Heart left ventricle (tissue), 16 donors: Measurements from ENCODE around the gene C1orf232. TPM values are rescaled to one million over a fixed set of nuclear protein-coding genes. Genes with fewer than 3 reads are reported as not detected.

Experiments used
- ATAC-seq, 4 donors: fragments of 200-7000 bp; cut with Tn5 transposase; one replicate each; pipeline ENCODE4 v1.9.1; 2020 to 2022; ENCODE audit warnings: moderate library complexity in 4 of 4, mild to moderate bottlenecking in 3 of 4, moderate number of reproducible peaks in 1 of 4
- DNase-seq, 5 donors: peaks; one replicate each; pipeline ENCODE4 v3.0.0-alpha.2; 2020
- H3K27ac ChIP-seq, 12 donors: fragments of 200-600 bp; sonication (generic) in 4 of 12; one replicate each; pipeline versions ENCODE4 v1.5.0 to v1.8.0; 2016 to 2022; ENCODE audit warnings: mild to moderate bottlenecking in 2 of 12
- H3K27me3 ChIP-seq, 9 donors: fragments of 200-600 bp; sonication (generic) in 2 of 9; one replicate each; pipeline versions ENCODE4 v1.5.1 to v1.8.0; 2016 to 2022; ENCODE audit warnings: mild to moderate bottlenecking in 3 of 9
- H3K36me3 ChIP-seq, 9 donors: fragments of 200-600 bp; sonication (generic) in 2 of 9; one replicate each; pipeline versions ENCODE4 v1.5.0 to v1.8.0; 2018 to 2022; ENCODE audit warnings: mild to moderate bottlenecking in 2 of 9
- H3K4me1 ChIP-seq, 12 donors: fragments of 200-600 bp; sonication (generic) in 4 of 12; one replicate each; pipeline versions ENCODE4 v1.5.0 to v1.8.0; 2016 to 2022; ENCODE audit warnings: mild to moderate bottlenecking in 3 of 12
- H3K4me3 ChIP-seq, 12 donors: fragments of 200-600 bp; sonication (generic) in 4 of 12; one replicate each; pipeline versions ENCODE4 v1.5.0 to v1.8.0; 2017 to 2022; ENCODE audit warnings: mild to moderate bottlenecking in 9 of 12, moderate library complexity in 4 of 12
- H3K9me3 ChIP-seq, 12 donors: fragments of 200-600 bp; sonication (generic) in 4 of 12; one replicate each; pipeline versions ENCODE4 v1.5.0 to v1.8.0; 2016 to 2022; ENCODE audit warnings: mild to moderate bottlenecking in 1 of 12
- POLR2A ChIP-seq, 2 donors: fragments of 450-650 bp; IDR thresholded peaks; one replicate each; pipeline ENCODE4 v1.6.1; 2017; ENCODE audit warnings: antibody characterized with exemption in 2 of 2, mild to moderate bottlenecking in 2 of 2, moderate library complexity in 2 of 2
- WGBS, 4 donors: extraction: QIAGEN DNeasy Blood & Tissue Kit in 2 of 4; methylation state at CpG; one replicate each; pipeline versions ENCODE4 v1.1.5 to v1.1.7; 2013 to 2018; 5-methylcytosine and 5-hydroxymethylcytosine counted together
- intact Hi-C, 10 donors: fragments of 100-400 bp; cut with DNase I; formaldehyde crosslinking; loops; one replicate each; pipeline versions ENCODE4 v1.11.1 to v1.14.2; 2022
- polyA plus RNA-seq, 2 donors: library from polyadenylated mRNA; stranded (reverse); fragments of 200-250 nt; gene quantifications; one replicate each; pipeline ENCODE4 v1.2.3, GENCODE V29; 2013
- total RNA-seq, 9 donors: library from RNA; depleted of rRNA in 2 of 9; stranded (reverse); fragments of >200 nt in 2 of 9; fragmentation: NEBNext Ultra II Directional in 3 of 9; extraction: Animal tissue kit (Norgen Biotek cat#: 25700) in 3 of 9; gene quantifications; one replicate each; pipeline versions ENCODE4 v1.1.0 to v1.2.4, GENCODE V29; 2016 to 2023
- TF ChIP-seq, protein P1 (sequence below), 12 donors: fragments of 200-600 bp; sonication (generic) in 4 of 12; IDR thresholded peaks; one replicate each; pipeline versions ENCODE4 v1.5.0 to v1.8.0; 2018 to 2022; ENCODE audit warnings: antibody characterized with exemption in 12 of 12, mild to moderate bottlenecking in 5 of 12
- donor health status: ischemic (EF 13 %, LVEDD 7.1; RV severe dilation, severe dysfunction).
- donor health status: healthy with polysubstance abuse.
- donor health status: DM: no; HTN: yes; CAD: no.
- donor health status: DM: no; HTN: no; CAD: no.
- donor health status: ischemic (EF 25% LVEDD 6.9; RV normal size, moderate dysfunction).
- donor health status: ischemic (EF 25% LVEDD 5.7; RV mildly dilated, moderate dysfunction).
- donor health status: healthy.
- donor health status: DM: yes; HTN: yes; CAD: no.
- donor health status: ischemic (EF 35%, LVEDD 5.7; RV mildly dilated, moderate dysfunction).
- donor health status: nonischemic (EF 11% LVEDD 7.7; RV severe dilation, severe dysfunction).
- donor health status: DM: yes; HTN: yes; CAD: no.
- donor health status: PGD.
- donor health status: ischemic (EF 29% LVEDD 5.4; RV normal size, mild dysfunction).
- donor health status: nonischemic (EF 23%, LVEDD 6.1; RV moderate dilation, normal function).

C1orf232 gene
- total and polyA plus RNA-seq, 11 donors = not detected

DNA sequence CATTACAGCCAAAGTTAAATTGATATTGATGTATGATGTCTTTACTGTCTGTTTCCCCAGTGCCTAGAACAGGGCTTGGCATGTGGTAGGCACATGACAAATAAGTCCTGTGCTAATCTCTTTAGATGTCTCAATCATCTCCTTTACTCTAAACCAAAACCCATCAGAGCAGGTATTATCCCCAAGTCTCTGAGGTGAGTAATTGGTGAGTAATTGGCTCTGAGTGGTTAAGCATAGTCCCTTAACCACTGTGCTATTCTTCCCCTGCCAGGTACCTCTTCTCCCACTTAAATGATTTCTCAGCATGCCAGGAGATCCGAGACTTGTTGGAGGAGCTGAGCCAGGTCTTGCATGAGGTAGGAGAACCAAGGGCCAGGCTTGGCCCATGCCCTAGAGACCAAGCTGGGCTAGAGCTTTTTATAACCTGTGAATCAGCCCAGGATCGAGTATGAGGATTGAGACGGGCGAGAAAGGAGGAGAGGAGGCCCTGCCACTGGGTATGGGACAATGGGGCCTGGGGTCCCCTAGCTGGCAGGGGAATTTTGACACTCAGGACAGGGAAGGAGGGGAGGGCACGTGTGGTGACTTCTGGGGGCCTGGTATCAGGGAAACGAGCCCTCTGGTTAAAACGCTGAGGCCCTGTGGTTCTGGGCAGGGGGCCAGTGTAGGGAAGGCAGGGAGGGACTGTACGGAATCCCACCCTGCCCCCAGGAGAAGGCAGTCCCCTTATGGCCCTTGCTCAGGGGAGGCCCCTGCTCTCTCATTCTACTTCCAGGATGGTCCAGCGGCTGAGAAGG, 13.0 kb upstream of the C1orf232 start:
- DNase-seq = no peak
- Histone ChIP-seq H3K9me3 (no peaks in the 10 kb centered on the region), H3K27ac (no peak overlapping the region), H3K4me1 (peaks cover 0 to 3% (median 0%) of the 10 kb centered on the region in 12 donors), H3K36me3 (no peaks in the 10 kb centered on the region), H3K27me3 (no peaks in the 10 kb centered on the region), H3K4me3 (no peak overlapping the region)
- TF ChIP-seq, protein P1, sequence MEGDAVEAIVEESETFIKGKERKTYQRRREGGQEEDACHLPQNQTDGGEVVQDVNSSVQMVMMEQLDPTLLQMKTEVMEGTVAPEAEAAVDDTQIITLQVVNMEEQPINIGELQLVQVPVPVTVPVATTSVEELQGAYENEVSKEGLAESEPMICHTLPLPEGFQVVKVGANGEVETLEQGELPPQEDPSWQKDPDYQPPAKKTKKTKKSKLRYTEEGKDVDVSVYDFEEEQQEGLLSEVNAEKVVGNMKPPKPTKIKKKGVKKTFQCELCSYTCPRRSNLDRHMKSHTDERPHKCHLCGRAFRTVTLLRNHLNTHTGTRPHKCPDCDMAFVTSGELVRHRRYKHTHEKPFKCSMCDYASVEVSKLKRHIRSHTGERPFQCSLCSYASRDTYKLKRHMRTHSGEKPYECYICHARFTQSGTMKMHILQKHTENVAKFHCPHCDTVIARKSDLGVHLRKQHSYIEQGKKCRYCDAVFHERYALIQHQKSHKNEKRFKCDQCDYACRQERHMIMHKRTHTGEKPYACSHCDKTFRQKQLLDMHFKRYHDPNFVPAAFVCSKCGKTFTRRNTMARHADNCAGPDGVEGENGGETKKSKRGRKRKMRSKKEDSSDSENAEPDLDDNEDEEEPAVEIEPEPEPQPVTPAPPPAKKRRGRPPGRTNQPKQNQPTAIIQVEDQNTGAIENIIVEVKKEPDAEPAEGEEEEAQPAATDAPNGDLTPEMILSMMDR (IDR thresholded peaks at IDR 0.05) = no peak
- TF ChIP-seq POLR2A (IDR thresholded peaks at IDR 0.05) = no peak
- 51 to 63% (median 61%) methylated on average over 9 of the region's 9 CpGs for WGBS, 4 donors
- intact Hi-C loops = loop anchor here in 1 of 10 donors (10.0 kb wide), 1 partner anchor 143 kb away; no protein-coding TSS in a partner anchor
- peak in 3 of 4 donors; percentile 56 to 74 (median 64) for ATAC-seq

DNA sequence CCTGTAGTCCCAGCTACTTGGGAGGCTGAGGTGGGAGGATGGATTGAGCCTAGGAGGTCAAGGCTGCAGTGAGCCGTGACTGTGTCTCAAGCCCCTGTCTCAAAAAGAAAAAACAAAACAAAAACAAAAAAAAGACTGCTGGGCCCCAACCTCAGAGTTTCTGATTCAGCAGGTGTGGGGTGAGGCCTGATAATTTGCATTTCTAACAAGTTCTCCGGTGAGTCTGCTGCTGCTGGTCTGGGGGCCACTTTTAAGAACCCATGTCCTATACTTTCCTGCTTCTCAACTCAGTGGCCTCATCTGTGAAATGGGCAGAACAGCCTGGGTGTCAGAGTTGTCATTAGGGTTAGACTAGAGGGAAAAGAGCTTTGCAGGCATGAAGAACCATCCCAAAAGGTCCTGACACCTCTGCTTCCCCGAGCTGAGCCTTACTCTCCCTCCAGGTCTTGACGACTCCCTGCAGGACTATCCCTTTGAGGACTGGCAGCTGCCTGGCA, 11.3 kb upstream of the C1orf232 start:
- intact Hi-C loops = loop anchor here in 1 of 10 donors (10.0 kb wide), 1 partner anchor 145 kb away; no protein-coding TSS in a partner anchor

DNA sequence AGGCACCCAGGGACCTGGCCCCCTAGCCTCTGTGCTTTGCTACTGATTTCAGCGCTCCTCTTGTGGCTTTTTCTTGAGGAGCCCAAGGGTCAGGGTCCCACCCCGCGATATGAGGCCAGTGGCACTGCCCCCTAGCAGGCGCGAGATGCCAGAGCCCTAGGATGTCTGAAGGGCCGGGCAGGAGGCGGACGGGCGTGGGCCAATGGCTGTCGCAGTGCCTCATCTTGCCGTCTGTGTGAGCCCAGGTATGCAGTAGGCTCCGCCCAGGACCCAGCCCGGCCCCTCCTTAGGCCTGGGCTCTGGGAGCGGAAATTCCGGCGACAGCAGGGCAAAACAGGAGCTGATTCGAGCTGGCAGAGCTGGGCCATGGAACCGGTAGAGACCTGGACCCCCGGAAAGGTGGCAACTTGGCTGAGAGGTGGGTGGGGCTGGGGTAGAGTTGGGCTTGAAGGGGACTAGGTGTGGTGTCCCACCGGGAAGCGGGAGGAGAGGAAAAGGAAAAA, 8.5 kb upstream of the C1orf232 start, which contains the start of gene CNKSR1:
TSS of gene CNKSR1 (plus strand) at position 310 of the 503 bp plus-strand sequence. CDS start at position 367, 57 bp downstream.
- intact Hi-C loops = loop anchor here in 1 of 10 donors (5.0 kb wide), 1 partner anchor 145 kb away; no protein-coding TSS in a partner anchor
- Histone ChIP-seq H3K27me3 (no peaks in the 10 kb centered on the region), H3K9me3 (no peaks in the 10 kb centered on the region), H3K4me3 (no peak within 1 kb of the TSS), H3K36me3 (no peaks in the 10 kb centered on the region), H3K4me1 (peaks cover 0 to 3% (median 0%) of the 10 kb centered on the region in 12 donors), H3K27ac (no peak within 1 kb of the TSS)
- DNase-seq (no peak), ATAC-seq (peak in 1 of 4 donors; percentile 38)
- TF ChIP-seq, protein P1 (IDR thresholded peaks at IDR 0.05) = no peak
- no peak for TF ChIP-seq POLR2A (IDR thresholded peaks at IDR 0.05)
- 43 to 63% (median 56%) methylated on average over 10 to 21 of the region's 21 CpGs for WGBS, 4 donors

More for the DNA sequence above, 11.3 kb upstream of the C1orf232 start:
- TF ChIP-seq, protein P1 (IDR thresholded peaks at IDR 0.05) = no peak
- TF ChIP-seq POLR2A (IDR thresholded peaks at IDR 0.05) = no peak
- Histone ChIP-seq H3K27me3 (no peaks in the 10 kb centered on the region), H3K36me3 (no peaks in the 10 kb centered on the region), H3K27ac (no peak overlapping the region), H3K4me3 (no peak overlapping the region), H3K4me1 (peaks cover 0 to 3% (median 0%) of the 10 kb centered on the region in 12 donors), H3K9me3 (no peaks in the 10 kb centered on the region)
- no peak for ATAC-seq
- no peak for DNase-seq
- 80 to 89% (median 84%) methylated on average over 4 of the region's 4 CpGs for WGBS, 4 donors

DNA sequence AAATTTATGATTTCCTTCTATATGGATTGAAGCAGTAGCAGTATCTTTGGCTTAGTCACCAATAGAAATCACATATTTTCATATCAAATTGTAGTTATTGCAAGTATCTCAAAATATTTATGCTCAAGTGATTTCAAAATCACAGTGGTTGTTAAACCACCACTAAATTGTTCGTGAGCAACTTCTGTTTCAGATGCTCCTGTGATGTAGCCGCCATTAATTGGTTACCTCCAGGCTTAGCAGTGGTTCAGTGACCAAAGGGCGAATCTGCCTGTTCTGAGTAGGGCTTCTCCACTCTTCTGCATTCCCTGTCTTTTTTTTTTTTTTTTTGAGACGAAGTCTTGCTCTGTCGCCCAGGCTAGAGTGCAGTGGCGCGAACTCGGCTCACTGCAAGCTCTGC, 6.6 kb upstream of the C1orf232 start:
- Histone ChIP-seq H3K4me3 (no peak overlapping the region), H3K9me3 (no peaks in the 10 kb centered on the region), H3K27me3 (no peaks in the 10 kb centered on the region), H3K27ac (no peak overlapping the region), H3K4me1 (peaks cover 3 to 12% (median 7%) of the 10 kb centered on the region in 12 donors), H3K36me3 (peaks cover 0 to 2% (median 0%) of the 10 kb centered on the region in 9 donors)
- intact Hi-C loops = loop anchor here in 1 of 10 donors (5.0 kb wide), 1 partner anchor 147 kb away; no protein-coding TSS in a partner anchor
- no peak for DNase-seq
- TF ChIP-seq, protein P1 (IDR thresholded peaks at IDR 0.05) = no peak
- TF ChIP-seq POLR2A (IDR thresholded peaks at IDR 0.05) = no peak
- WGBS, 4 donors = 91 to 96% (median 95%) methylated on average over 8 of the region's 8 CpGs
- no peak for ATAC-seq
